ENCODE data around the gene VCL.

DNA sequence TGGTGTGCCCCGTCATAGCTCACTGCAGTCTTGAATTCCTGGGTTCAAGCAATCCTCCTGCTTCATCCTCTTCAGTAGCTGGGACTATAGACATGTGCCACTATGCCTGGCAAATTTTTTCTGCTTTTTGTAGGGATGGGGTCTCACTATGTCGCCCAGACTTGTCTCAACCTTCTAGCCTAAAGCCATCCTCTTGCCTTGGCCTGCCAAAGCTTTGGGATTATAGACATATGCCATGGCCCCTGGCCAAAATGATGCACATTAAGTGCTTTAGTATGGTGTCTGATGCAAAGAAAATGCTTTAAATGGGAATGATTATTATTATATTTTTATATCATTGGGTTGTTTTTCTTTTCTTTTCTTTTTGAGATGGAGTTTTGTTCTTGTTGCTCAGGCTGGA is 33.2 kb upstream of the VCL start:
- TF ChIP-seq POLR2A (IDR thresholded peaks at IDR 0.05) (no peak), POLR2AphosphoS5 (IDR thresholded peaks at IDR 0.05; ENCODE audit: insufficient read depth in 1 of 2, low read depth in 1 of 2) (no peak)
- TF ChIP-seq, protein P1, sequence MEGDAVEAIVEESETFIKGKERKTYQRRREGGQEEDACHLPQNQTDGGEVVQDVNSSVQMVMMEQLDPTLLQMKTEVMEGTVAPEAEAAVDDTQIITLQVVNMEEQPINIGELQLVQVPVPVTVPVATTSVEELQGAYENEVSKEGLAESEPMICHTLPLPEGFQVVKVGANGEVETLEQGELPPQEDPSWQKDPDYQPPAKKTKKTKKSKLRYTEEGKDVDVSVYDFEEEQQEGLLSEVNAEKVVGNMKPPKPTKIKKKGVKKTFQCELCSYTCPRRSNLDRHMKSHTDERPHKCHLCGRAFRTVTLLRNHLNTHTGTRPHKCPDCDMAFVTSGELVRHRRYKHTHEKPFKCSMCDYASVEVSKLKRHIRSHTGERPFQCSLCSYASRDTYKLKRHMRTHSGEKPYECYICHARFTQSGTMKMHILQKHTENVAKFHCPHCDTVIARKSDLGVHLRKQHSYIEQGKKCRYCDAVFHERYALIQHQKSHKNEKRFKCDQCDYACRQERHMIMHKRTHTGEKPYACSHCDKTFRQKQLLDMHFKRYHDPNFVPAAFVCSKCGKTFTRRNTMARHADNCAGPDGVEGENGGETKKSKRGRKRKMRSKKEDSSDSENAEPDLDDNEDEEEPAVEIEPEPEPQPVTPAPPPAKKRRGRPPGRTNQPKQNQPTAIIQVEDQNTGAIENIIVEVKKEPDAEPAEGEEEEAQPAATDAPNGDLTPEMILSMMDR (IDR thresholded peaks at IDR 0.05) = no peak

All from vagina (tissue), 2 donors.